ENCODE measurements around the gene SLMAP.

The SLMAP gene

DNA sequence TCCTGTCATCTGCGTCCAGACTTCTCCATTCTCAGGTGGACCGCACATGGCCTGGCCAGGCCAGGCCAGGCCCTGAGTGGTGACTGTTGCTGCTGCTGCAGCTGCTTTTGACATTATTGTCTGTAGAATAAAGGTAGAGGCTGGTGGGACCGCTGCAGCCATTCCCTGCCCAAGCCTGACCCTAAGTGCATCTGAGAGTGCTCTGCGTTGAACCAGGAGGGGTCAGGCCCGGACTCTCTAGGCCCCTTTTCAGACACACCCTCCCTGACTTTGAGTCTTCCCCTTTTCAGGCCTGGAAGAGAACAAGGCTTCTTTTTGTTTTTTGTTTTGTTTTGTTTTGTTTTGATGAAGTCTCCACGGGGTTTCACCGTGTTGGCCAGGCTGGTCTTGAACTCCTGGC is 197.5 kb downstream of the SLMAP start:
- no peak overlapping the region for H3K4me3 ChIP-seq (ENCODE audit: low read length)
- H3K9me3 ChIP-seq (replicated peaks; ENCODE audit: insufficient read depth, low read length), result no peaks in the 10 kb centered on the region
- TF ChIP-seq, protein P1, sequence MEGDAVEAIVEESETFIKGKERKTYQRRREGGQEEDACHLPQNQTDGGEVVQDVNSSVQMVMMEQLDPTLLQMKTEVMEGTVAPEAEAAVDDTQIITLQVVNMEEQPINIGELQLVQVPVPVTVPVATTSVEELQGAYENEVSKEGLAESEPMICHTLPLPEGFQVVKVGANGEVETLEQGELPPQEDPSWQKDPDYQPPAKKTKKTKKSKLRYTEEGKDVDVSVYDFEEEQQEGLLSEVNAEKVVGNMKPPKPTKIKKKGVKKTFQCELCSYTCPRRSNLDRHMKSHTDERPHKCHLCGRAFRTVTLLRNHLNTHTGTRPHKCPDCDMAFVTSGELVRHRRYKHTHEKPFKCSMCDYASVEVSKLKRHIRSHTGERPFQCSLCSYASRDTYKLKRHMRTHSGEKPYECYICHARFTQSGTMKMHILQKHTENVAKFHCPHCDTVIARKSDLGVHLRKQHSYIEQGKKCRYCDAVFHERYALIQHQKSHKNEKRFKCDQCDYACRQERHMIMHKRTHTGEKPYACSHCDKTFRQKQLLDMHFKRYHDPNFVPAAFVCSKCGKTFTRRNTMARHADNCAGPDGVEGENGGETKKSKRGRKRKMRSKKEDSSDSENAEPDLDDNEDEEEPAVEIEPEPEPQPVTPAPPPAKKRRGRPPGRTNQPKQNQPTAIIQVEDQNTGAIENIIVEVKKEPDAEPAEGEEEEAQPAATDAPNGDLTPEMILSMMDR (IDR thresholded peaks at IDR 0.05; ENCODE audit: low read length), result no peak
- TF ChIP-seq EZH2phosphoT487 (IDR thresholded peaks at IDR 0.05; ENCODE audit: low read length), result no peak
- TF ChIP-seq EZH2 (optimal IDR thresholded peaks at IDR 0.05; ENCODE audit: low read depth, low read length), result no peak
- no peaks in the 10 kb centered on the region for H3K9me2 ChIP-seq (replicated peaks; ENCODE audit: insufficient read depth, low read length)
- DNase-seq, result no peak
- no peaks in the 10 kb centered on the region for H3K4me1 ChIP-seq (ENCODE audit: low read length)
- no peak overlapping the region for H3K27ac ChIP-seq (ENCODE audit: low read length)
- no peaks in the 10 kb centered on the region for H3K79me2 ChIP-seq (ENCODE audit: low read length)
- no peaks in the 10 kb centered on the region for H3F3A ChIP-seq (ENCODE audit: insufficient read depth, low read length)
- H3K36me3 ChIP-seq (replicated peaks; ENCODE audit: insufficient read depth, low read length), result no peaks in the 10 kb centered on the region
- H3K27me3 ChIP-seq (replicated peaks; ENCODE audit: insufficient read depth, low read length), result no peaks in the 10 kb centered on the region
- H3K4me2 ChIP-seq (ENCODE audit: low read depth, low read length), result no peak overlapping the region
- no peaks in the 10 kb centered on the region for H4K20me1 ChIP-seq (ENCODE audit: insufficient read depth, low read length)
- no peak overlapping the region for H3K9ac ChIP-seq (ENCODE audit: low read length)
- no peak overlapping the region for H2AFZ ChIP-seq (ENCODE audit: low read length)

DNA sequence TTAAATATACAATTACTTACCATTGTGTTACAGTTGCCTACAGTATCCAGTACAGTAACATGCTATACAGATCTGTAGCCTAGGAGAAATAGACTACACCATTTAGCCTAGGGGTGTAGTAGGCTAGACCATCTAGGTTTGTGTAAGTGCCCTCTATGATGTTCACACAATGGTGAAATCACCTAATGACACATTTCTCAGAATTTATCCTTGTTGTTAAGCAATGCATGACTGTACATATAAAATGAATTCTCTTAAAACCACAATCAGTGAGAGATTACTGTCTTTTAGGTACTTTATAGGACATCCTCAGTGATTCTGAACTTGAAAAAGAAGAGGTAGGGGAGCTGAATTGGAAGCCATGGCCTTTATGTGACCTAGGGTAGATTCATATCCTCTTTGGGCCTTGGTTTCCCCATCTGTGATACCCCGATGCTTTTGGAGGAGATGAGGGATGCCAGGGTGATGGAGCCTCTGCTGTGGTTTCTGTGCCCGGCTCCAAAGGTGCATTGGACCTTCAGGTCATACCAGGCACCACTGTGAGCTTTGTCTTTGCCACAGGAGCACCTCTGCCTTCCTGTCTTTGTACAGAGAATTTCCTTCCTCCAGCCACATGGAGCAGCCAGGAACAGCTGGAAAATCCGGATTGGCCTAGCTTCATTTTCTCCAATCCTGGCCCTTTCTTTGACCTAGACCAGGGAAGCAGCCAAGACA is 200.2 kb downstream of the SLMAP start:
- Histone ChIP-seq H3K36me3 (replicated peaks; ENCODE audit: insufficient read depth, low read length) (no peaks in the 10 kb centered on the region), H4K20me1 (ENCODE audit: insufficient read depth, low read length) (no peaks in the 10 kb centered on the region), H3K9me2 (replicated peaks; ENCODE audit: insufficient read depth, low read length) (no peaks in the 10 kb centered on the region), H3K4me1 (ENCODE audit: low read length) (no peaks in the 10 kb centered on the region), H3K27me3 (replicated peaks; ENCODE audit: insufficient read depth, low read length) (no peaks in the 10 kb centered on the region), H3K9ac (ENCODE audit: low read length) (no peak overlapping the region), H3F3A (ENCODE audit: insufficient read depth, low read length) (no peaks in the 10 kb centered on the region), H3K4me2 (ENCODE audit: low read depth, low read length) (no peak overlapping the region), H3K4me3 (ENCODE audit: low read length) (no peak overlapping the region), H2AFZ (ENCODE audit: low read length) (no peak overlapping the region), H3K27ac (ENCODE audit: low read length) (no peak overlapping the region), H3K79me2 (ENCODE audit: low read length) (no peaks in the 10 kb centered on the region), H3K9me3 (replicated peaks; ENCODE audit: insufficient read depth, low read length) (no peaks in the 10 kb centered on the region)
- DNase-seq, result no peak
- TF ChIP-seq EZH2phosphoT487 (IDR thresholded peaks at IDR 0.05; ENCODE audit: low read length), result no peak
- no peak for TF ChIP-seq EZH2 (optimal IDR thresholded peaks at IDR 0.05; ENCODE audit: low read depth, low read length)
- TF ChIP-seq, protein P1 (IDR thresholded peaks at IDR 0.05; ENCODE audit: low read length), result no peak

DNA sequence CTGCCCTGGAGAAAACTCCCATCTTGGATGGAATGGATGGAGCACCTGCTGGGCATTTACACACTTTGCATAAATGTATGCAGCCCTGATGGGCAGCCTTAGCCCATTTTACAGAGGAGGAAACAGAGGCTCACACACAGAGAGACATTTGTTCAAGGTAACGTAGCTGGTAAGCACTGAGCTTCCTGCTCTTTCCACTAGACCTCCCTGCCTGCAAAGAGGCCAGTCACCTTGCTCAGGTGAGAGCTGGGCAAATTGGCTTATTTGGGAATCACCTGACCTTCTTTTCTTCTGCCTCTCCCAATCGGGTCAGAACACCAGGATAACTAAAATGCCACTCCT is 200.7 kb downstream of the SLMAP start:
- Histone ChIP-seq H2AFZ (ENCODE audit: low read length) (no peak overlapping the region), H3K4me1 (ENCODE audit: low read length) (no peaks in the 10 kb centered on the region), H3K4me2 (ENCODE audit: low read depth, low read length) (no peak overlapping the region), H3F3A (ENCODE audit: insufficient read depth, low read length) (no peaks in the 10 kb centered on the region), H3K9me2 (replicated peaks; ENCODE audit: insufficient read depth, low read length) (no peaks in the 10 kb centered on the region), H3K27me3 (replicated peaks; ENCODE audit: insufficient read depth, low read length) (no peaks in the 10 kb centered on the region), H3K9me3 (replicated peaks; ENCODE audit: insufficient read depth, low read length) (no peaks in the 10 kb centered on the region), H4K20me1 (ENCODE audit: insufficient read depth, low read length) (no peaks in the 10 kb centered on the region), H3K9ac (ENCODE audit: low read length) (no peak overlapping the region), H3K27ac (ENCODE audit: low read length) (no peak overlapping the region), H3K4me3 (ENCODE audit: low read length) (no peak overlapping the region), H3K79me2 (ENCODE audit: low read length) (no peaks in the 10 kb centered on the region), H3K36me3 (replicated peaks; ENCODE audit: insufficient read depth, low read length) (no peaks in the 10 kb centered on the region)
- no peak for DNase-seq
- TF ChIP-seq EZH2 (optimal IDR thresholded peaks at IDR 0.05; ENCODE audit: low read depth, low read length) (no peak), EZH2phosphoT487 (IDR thresholded peaks at IDR 0.05; ENCODE audit: low read length) (no peak)
- TF ChIP-seq, protein P1 (IDR thresholded peaks at IDR 0.05; ENCODE audit: low read length), result no peak

All from MM.1S (cell line).